ENCODE data around the gene OR2H1.
A peak's percentile ranks its signal among the peaks of the same experiment; 100 is the strongest.

OR2H1 gene

GRCh38 chr6:29483735-29484134 is 26.8 kb downstream of the OR2H1 start:
- DNase-seq (ENCODE audit: low read depth): no peak

GRCh38 chr6:29486577-29486976 is 29.6 kb downstream of the OR2H1 start:
- no peak for DNase-seq (ENCODE audit: low read depth)

DNA sequence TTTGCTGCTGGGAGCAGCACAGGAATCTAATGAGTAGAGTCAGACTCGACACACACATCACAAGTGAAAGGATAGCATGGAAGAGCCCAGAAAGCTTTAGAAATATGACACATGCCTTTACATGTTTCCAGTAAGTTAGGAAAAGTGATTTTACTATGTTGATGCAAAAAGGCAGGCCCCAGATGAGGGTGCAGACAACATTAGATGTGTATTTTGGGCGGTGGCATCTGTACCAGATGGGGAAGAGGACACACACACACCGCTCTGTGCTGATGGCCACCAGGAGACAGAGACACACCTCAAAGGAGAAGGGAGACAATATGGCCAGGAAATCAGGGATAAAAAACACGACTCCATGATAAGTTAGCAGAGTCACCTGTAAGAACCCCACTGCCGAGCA is 30.2 kb downstream of the OR2H1 start:
- DNase-seq (ENCODE audit: low read depth): no peak

DNA sequence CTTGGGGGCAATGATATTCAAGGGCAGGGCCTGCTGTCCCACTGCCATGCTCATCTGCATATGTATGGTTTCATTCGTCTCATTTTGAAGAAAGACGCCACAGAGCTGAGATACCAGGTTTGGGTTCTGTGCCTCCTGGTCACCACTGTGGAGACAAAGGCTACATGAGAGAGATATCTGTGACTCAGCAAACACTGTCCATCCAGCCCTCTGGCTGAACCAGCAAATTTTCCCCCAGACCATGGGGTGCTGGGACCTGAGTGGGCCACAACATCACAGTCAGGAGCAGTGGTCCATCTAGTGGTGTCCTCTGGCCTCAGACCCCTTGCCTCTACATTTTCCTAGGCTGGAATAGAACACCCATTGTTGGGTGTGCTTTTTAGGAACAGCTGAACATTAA is 30.7 kb downstream of the OR2H1 start, which contains the start of gene MAS1L:
TSS of gene MAS1L (minus strand) at position 297 of the 400 bp plus-strand sequence. CDS start at position 243, 54 bp downstream.
- DNase-seq (ENCODE audit: low read depth): no peak

GRCh38 chr6:29488874-29489273 is 31.9 kb downstream of the OR2H1 start:
- no peak for DNase-seq (ENCODE audit: low read depth)

DNA sequence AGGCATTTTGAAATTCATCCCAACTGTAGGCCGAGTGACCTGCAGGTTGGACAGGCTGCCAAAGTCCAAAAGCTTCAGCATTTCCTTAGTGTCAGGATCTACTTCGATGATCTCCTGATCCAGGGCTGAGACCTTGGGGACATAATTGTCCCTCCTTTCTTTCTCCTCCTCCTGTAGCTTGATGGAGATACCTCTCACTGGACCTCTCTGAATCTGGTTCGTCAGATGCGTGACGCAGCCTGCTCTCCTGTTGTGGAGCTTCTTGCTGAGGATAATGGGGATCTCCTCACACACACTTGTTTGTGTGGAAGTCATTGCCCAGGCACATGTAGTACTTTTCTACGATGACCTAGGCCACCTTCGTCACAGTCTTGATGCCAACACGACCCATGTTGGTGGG is 32.3 kb downstream of the OR2H1 start:
- no peak for DNase-seq (ENCODE audit: low read depth)

DNA sequence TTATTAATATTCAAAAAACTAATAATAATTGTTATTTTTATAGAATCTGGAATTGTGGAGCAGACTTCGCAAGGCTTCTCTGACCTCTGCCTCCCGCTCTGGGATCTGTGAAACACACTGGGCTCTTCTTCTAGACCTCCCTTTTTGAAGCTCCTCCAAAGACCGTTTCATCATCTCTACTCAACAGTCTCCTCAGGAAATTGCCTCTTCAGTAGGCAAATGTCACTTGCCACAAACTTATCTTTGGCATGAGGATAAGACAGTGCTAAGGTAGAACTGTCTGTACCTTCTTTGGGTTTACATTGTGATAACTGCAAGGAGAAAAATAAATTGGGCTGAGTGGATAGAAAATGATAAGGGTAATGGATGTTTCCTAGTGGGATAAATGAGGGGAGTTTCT is 33.1 kb downstream of the OR2H1 start:
- no peak for DNase-seq (ENCODE audit: low read depth)

DNA sequence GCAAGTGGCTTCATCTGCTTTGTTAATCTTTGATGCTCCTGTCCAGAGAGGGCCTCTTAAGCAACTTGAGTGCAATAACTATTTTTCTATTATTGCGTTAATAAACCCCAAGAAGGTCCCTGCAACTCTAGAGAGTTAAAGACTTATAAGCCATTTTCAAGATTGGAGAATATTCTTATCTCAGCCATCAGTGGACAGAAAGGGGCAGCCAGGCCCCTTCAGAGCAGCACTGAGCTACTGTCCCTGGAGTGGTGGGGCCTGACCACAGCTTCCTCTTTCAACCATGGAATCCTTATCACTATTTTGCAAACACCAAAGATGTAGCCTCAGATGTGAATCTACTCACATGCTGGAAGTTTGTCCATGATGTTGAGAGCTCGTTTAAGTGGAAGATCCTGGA is 33.6 kb downstream of the OR2H1 start:
- DNase-seq (ENCODE audit: low read depth): peak; percentile 98

GRCh38 chr6:29491574-29491973 is 34.6 kb downstream of the OR2H1 start:
- DNase-seq (ENCODE audit: low read depth): no peak

DNA sequence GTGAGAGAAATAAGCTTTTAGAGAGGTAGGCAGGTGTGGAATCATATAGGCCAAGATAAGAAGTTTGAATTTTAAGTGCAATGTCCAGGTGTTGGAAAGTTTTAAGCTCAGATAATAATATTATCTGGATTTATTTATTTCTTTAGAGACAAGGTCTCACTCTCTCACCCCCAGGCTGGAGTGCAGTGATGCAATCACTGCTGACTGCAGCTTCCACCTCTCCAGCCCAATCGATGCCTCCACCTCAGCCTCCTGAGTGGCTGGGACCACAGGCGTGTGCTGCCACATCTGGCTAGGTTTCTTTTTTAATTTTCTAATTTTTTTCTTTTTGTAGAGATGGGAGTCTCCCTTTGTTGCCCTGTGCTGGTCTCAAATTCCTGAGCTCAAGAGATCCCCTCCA is 36.3 kb downstream of the OR2H1 start:
- DNase-seq (ENCODE audit: low read depth): no peak

DNA sequence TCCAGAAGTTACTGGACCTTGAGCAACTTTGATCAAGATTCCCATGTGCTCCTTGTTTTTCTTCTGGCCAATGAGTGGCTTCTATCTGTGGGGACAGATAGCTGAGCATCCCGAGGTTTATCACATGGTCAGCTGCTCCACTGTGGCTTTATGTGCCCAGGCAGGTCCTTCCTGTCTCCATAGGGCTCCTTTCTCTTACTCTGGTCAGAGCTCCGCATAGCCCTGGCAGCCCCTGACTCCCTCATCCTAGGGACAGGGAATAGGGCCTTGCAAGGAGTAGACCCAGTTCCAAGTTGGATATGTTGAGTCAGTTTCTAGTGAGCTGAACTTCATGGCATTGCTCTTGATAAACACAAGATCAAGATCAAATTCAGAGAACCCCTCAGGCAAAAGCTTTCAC is 37.2 kb downstream of the OR2H1 start:
- peak; percentile 40 for DNase-seq (ENCODE audit: low read depth)

GRCh38 chr6:29495571-29495970 is 38.6 kb downstream of the OR2H1 start:
- no peak for DNase-seq (ENCODE audit: low read depth)

DNA sequence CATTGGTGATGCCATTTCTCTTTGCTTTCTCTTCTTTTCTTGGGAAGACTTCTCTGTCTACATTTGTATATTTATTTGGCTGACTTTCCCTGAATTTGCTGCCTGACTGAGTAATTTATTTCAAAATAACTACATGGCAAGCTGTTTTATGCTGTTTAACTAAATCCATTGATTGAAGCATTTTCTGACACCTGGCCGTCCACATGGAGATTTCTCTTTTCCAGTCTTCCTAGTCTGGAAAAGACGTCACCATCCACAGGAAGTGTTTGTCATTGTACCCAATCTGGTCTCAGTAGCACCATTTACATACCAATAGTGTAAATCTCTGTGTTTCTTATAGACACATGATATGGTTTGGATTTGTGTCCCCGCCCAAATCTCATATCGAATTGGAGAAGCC is 40.0 kb downstream of the OR2H1 start:
- no peak for DNase-seq (ENCODE audit: low read depth)

- no peak for DNase-seq (ENCODE audit: low read depth)
Observed at GRCh38 chr6:29499704-29500103, 42.7 kb downstream of the OR2H1 start.

DNA sequence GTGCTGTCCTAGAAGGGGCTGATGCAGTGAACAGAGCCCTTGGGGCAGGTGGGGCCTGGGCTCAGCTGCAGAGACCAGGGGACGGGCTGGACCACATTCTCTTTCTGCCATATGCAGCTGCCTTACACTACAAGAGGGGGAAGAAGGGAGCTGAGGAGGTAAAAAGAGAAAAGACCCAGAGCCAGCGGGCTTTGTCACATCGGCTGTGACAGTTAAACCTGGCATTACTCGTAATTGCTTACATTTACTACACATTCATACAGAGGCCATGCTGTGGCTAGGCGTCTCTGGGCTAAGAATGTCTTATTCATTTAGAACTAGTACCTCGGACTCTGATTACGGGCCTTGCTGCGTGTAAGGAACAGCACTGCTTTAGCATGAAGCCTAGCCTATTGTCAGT is 43.6 kb downstream of the OR2H1 start:
- DNase-seq (ENCODE audit: low read depth): no peak

- no peak for DNase-seq (ENCODE audit: low read depth)
Observed at GRCh38 chr6:29501106-29501505, 44.2 kb downstream of the OR2H1 start.

- no peak for DNase-seq (ENCODE audit: low read depth)
Observed at GRCh38 chr6:29502181-29502580, 45.2 kb downstream of the OR2H1 start.

DNA sequence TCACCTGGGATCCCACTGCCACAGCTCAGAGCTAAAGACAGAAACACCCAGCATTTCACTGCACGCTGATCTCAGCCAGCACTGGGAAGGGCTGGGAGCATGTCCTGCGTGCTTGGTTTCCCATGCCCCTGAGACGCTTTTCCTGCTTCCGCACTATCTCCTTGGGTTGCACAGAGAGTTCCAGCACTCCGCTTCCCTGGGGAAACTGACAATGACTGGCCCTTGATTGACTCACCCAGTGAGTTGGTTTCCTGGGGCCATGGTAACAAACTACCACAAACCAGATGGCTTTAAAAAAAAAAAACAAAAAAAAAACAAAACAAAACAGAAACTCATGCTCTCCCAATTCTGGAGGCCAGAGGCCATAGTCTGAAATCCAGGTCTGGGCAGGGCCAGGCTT is 45.6 kb downstream of the OR2H1 start:
- no peak for DNase-seq (ENCODE audit: low read depth)

GRCh38 chr6:29504961-29505360 is 48.0 kb downstream of the OR2H1 start:
- DNase-seq (ENCODE audit: low read depth): no peak

GRCh38 chr6:29505808-29506207 is 48.9 kb downstream of the OR2H1 start:
- no peak for DNase-seq (ENCODE audit: low read depth)

- DNase-seq (ENCODE audit: low read depth): no peak
Observed at GRCh38 chr6:29506446-29507067, 49.6 kb downstream of the OR2H1 start.

GRCh38 chr6:29507319-29507718 is 50.4 kb downstream of the OR2H1 start:
- DNase-seq (ENCODE audit: low read depth): no peak

GRCh38 chr6:29509239-29509638 is 52.3 kb downstream of the OR2H1 start:
- DNase-seq (ENCODE audit: low read depth): no peak

DNA sequence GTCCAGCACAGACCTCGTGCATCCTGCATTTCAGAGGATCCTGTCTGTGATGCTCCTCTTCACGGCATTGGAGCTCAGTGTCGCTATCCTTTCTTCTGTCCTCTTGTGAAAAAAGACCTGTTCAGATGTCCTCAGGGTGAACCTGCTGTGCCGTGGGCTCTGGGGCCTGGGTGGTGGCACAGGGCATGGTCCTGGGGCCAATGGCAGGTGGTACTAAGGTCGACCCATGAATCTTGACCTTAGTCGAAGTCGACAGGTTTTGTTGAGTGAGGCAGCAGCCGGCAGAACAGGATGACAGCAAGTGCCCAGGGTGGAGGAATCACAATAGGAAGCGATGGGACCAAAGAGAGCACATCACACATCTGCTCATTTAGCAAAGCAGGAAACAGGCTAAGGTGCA is 52.8 kb downstream of the OR2H1 start:
- DNase-seq (ENCODE audit: low read depth): no peak

DNA sequence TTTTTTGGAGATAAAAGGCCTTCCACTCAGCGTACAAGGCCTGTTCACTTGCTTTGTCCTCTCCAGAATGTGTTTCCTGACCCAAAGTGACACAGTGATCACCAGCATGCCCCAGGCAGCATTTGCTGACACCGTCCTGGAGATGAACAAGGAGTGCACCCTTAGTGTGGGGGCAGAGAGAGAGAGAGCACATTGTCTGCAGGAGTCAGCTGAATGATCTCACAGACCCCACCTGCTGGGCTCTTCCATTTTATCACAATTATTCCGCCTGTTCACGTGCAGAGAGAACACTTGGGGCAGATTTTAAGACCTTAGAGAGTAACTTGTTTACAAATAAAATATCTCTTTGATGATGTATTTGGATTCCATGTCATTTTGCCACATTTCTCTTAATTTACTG is 53.2 kb downstream of the OR2H1 start:
- no peak for DNase-seq (ENCODE audit: low read depth)

All from CMK (cell line).